Astrocyte (in vitro differentiated cells and primary cell): Measurements from ENCODE around the gene IL1RL2.

Source experiments
- CTCF ChIP-seq: IDR thresholded peaks from 2 replicates; pipeline ENCODE4 v1.5.1; 2011; ENCODE audit warnings: low read depth, mild to moderate bottlenecking, inconsistent platforms, low read length, moderate library complexity; ENCODE audit not compliant: insufficient read depth
- EZH2 ChIP-seq: IDR thresholded peaks from 2 replicates; pipeline ENCODE4 v1.6.1; 2012; ENCODE audit warnings: mild to moderate bottlenecking, low read length, inconsistent platforms; ENCODE audit not compliant: insufficient read depth

GRCh38 chr2:102286041-102286440 is 99.2 kb downstream of the IL1RL2 start:
- TF ChIP-seq CTCF: no peak
- TF ChIP-seq EZH2: no peak
